GM12891 (cell line): ENCODE measurements around the gene PRSS48.
"Not testable (repeated sequence)": the region's sequence is repeated elsewhere in the genome, so short reads cannot be mapped to it uniquely, and the experiment has no call there.

Experiments
- DNase-seq: peaks from one replicate; pipeline ENCODE4 v3.0.0; 2011; ENCODE audit warnings: low spot score; ENCODE audit not compliant: insufficient read length
- FAIRE-seq: peaks from 2 replicates; lab custom pipeline; 2011; peaks lifted over from hg19 to GRCh38; lab: Jason Lieb, UNC
- PAX5 ChIP-seq: IDR thresholded peaks from 2 replicates; pipeline ENCODE4 v1.6.1; 2011; ENCODE audit warnings: low read length, moderate library complexity, mild to moderate bottlenecking; ENCODE audit not compliant: insufficient read depth, severe bottlenecking
- POLR2A ChIP-seq: IDR thresholded peaks from 2 replicates; pipeline ENCODE4 v1.6.1; 2011; ENCODE audit warnings: low read depth, low read length, control low read depth
- POLR2AphosphoS5 ChIP-seq: IDR thresholded peaks from 2 replicates; pipeline ENCODE4 v1.6.1; 2011; ENCODE audit warnings: low read depth, low read length, control low read depth
- POU2F2 ChIP-seq: IDR thresholded peaks from 2 replicates; pipeline ENCODE4 v1.6.1; 2011; ENCODE audit warnings: low read depth, mild to moderate bottlenecking, control low read depth, low read length, moderate library complexity
- SPI1 ChIP-seq: IDR thresholded peaks from 2 replicates; pipeline ENCODE4 v1.6.1; 2011; ENCODE audit warnings: low read depth, low read length, control low read depth
- TAF1 ChIP-seq: IDR thresholded peaks from 2 replicates; pipeline ENCODE4 v1.6.1; 2011; ENCODE audit warnings: low read depth, low read length, control low read depth

PRSS48 gene

GRCh38 chr4:151314479-151314878 lies 37.5 kb downstream of the PRSS48 start:
- TF ChIP-seq PAX5: no peak
- FAIRE-seq (no peak), DNase-seq (no peak)

- FAIRE-seq (no peak), DNase-seq (no peak)
- TF ChIP-seq POLR2AphosphoS5: no peak
- no peak for TF ChIP-seq TAF1
- no peak for TF ChIP-seq POU2F2
- TF ChIP-seq POLR2A: no peak
- no peak for TF ChIP-seq SPI1
- TF ChIP-seq PAX5: no peak
Measured at GRCh38 chr4:151315212-151315886, 38.4 kb downstream of the PRSS48 start.

GRCh38 chr4:151316645-151317044 lies 39.7 kb downstream of the PRSS48 start:
- FAIRE-seq: no peak
- TF ChIP-seq POLR2A (no peak), POU2F2 (no peak), POLR2AphosphoS5 (no peak), SPI1 (no peak), PAX5 (no peak), TAF1 (no peak)
- no peak for DNase-seq

GRCh38 chr4:151318307-151319006 lies 41.5 kb downstream of the PRSS48 start:
- FAIRE-seq: no peak
- TF ChIP-seq SPI1 (no peak), POLR2A (no peak), TAF1 (no peak)
- no peak for DNase-seq

DNA sequence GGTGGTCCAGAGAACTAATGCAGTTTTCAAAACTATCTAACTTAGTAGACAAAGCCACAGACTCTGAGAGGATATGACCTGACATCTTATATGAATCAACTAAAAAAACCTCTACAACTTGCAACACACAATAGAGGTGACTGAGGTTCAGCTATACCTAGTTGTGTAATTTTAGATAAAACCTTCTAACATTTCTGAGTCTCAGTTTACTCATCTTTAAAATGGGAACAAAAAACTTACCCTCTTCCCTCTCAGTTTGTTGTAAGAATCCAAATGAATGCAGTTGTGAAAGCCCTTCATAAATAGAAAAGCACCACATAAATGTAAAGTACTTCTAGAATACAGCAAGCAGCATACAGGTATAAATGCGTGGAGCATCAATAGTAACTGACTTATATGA lies 42.5 kb downstream of the PRSS48 start:
- DNase-seq (no peak), FAIRE-seq (no peak)
- no peak for TF ChIP-seq POLR2AphosphoS5
- no peak for TF ChIP-seq SPI1
- TF ChIP-seq POLR2A: no peak
- TF ChIP-seq POU2F2: no peak
- TF ChIP-seq PAX5: no peak

GRCh38 chr4:151321586-151321985 lies 44.6 kb downstream of the PRSS48 start:
- DNase-seq: no peak
- FAIRE-seq: no peak
- TF ChIP-seq SPI1: no peak
- no peak for TF ChIP-seq PAX5
- no peak for TF ChIP-seq POLR2AphosphoS5
- TF ChIP-seq POLR2A: no peak
- TF ChIP-seq TAF1: no peak
- TF ChIP-seq POU2F2: no peak

DNA sequence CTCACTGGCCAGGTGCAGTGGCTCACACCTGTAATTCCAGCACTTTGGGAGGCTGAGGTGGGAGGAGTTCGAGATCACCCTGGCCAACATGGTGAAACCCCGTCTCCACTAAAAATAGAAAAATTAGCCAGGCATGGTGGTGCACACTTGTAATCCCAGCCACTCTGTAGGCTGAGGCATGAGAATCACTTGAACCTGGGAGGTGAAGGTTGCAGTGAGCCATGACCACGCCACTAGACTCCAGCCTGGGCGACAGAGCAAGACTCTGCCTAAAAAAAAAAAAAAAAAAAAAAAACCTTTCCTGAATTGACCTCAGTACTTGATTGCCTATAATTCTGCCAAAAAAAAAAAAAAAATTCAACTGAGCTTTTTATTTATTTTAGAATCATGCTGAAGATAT lies 45.2 kb downstream of the PRSS48 start:
- FAIRE-seq, DNase-seq: not testable (repeated sequence)

- FAIRE-seq (no peak), DNase-seq (no peak)
- TF ChIP-seq POLR2AphosphoS5 (no peak), POLR2A (no peak), POU2F2 (no peak), SPI1 (no peak), PAX5 (no peak), TAF1 (no peak)
Measured at GRCh38 chr4:151322570-151322969, 45.6 kb downstream of the PRSS48 start.

DNA sequence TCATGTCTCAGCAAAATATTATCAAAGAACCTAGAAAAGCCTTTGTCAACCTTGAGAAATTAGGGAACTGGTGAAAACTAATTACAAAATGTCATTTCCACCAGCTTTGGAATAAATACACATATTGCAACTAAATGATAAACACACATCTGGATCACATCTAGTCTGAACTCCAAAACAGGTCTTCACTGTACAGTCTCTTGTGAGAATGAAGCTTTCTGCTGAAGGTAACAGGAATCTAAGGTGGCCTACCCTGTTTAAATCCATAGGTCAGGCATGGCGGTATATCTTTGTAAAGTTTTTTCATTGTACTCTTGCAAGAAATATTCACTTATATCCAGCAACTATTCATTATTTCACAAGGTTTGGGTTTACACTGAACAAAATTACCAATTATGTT lies 46.7 kb downstream of the PRSS48 start:
- no peak for DNase-seq
- TF ChIP-seq SPI1: no peak
- no peak for FAIRE-seq

- DNase-seq (no peak), FAIRE-seq (no peak)
- no peak for TF ChIP-seq POU2F2
- TF ChIP-seq TAF1: no peak
- no peak for TF ChIP-seq SPI1
- no peak for TF ChIP-seq POLR2AphosphoS5
- no peak for TF ChIP-seq PAX5
- TF ChIP-seq POLR2A: no peak
Measured at GRCh38 chr4:151324124-151324751, 47.3 kb downstream of the PRSS48 start.
